Lung (tissue), 12 donors: ENCODE data around the gene PPP2R3B. TPM values are rescaled to one million over a fixed set of nuclear protein-coding genes. Genes with fewer than 3 reads are reported as not detected.

ENCODE experiments used
- ATAC-seq: fragments of 200-7000 bp; cut with Tn5 transposase; one replicate; pipeline ENCODE4 v1.9.1; 2020; ENCODE audit warnings: moderate number of reproducible peaks; ENCODE audit not compliant: insufficient read depth, low FRiP score
- DNase-seq, 3 donors: peaks; one replicate each; pipeline ENCODE4 v3.0.0-alpha.2; 2013 to 2017
- H3K27ac ChIP-seq, 2 donors: one replicate each; pipeline ENCODE4 v1.5.1; 2013; ENCODE audit warnings: mild to moderate bottlenecking in 2 of 2, moderate library complexity in 2 of 2, control low read depth in 1 of 2, inconsistent platforms in 1 of 2, low read depth in 1 of 2, low read length in 1 of 2
- H3K27me3 ChIP-seq, 3 donors: one replicate each; pipeline ENCODE4 v1.5.1; 2013; ENCODE audit warnings: low read length in 2 of 3; ENCODE audit not compliant: control insufficient read depth in 3 of 3, insufficient read depth in 3 of 3
- H3K36me3 ChIP-seq, 4 donors: one replicate each; pipeline ENCODE4 v1.5.1; 2013; ENCODE audit warnings: low read length in 4 of 4, mild to moderate bottlenecking in 1 of 4, moderate library complexity in 1 of 4; ENCODE audit not compliant: control insufficient read depth in 4 of 4, insufficient read depth in 4 of 4
- H3K4me1 ChIP-seq, 5 donors: one replicate each; pipeline ENCODE4 v1.5.1; 2013; ENCODE audit warnings: low read length in 5 of 5, mild to moderate bottlenecking in 2 of 5, moderate library complexity in 1 of 5; ENCODE audit not compliant: control insufficient read depth in 5 of 5, insufficient read depth in 5 of 5
- H3K4me3 ChIP-seq: one replicate; pipeline ENCODE4 v1.5.1; 2013; ENCODE audit warnings: mild to moderate bottlenecking, control low read depth, moderate library complexity
- H3K9ac ChIP-seq, 2 donors: one replicate each; pipeline ENCODE4 v1.5.1; 2013; ENCODE audit warnings: low read length in 2 of 2, control low read depth in 1 of 2; ENCODE audit not compliant: insufficient read depth in 1 of 2
- H3K9me3 ChIP-seq, 4 donors: one replicate each; pipeline ENCODE4 v1.5.1; 2013; ENCODE audit warnings: low read length in 3 of 4, mild to moderate bottlenecking in 1 of 4, moderate library complexity in 1 of 4; ENCODE audit not compliant: control insufficient read depth in 4 of 4, insufficient read depth in 3 of 4
- WGBS, 2 donors: extraction: QIAGEN DNeasy Blood & Tissue Kit; methylation state at CpG; one replicate each; pipeline ENCODE4 v1.1.7; 2013; 5-methylcytosine and 5-hydroxymethylcytosine counted together
- polyA plus RNA-seq, 2 donors: library from polyadenylated mRNA; stranded (reverse); fragments of 200-250 nt; gene quantifications; one replicate each; pipeline ENCODE4 v1.2.1, GENCODE V29; 2013
- total RNA-seq, 2 donors: library from RNA; depleted of rRNA in 1 of 2; stranded (reverse); fragments of >200 nt in 1 of 2; gene quantifications; one replicate each; pipeline ENCODE4 v1.2.1, GENCODE V29; 2014 to 2021
- TF ChIP-seq, protein P1 (sequence below): IDR thresholded peaks from 2 replicates; pipeline ENCODE4 v1.5.1; 2012; ENCODE audit warnings: mild to moderate bottlenecking; ENCODE audit errors: control extremely low read depth, extremely low read depth
- donor health status: control.
- donor health status: control.
- donor health status: Bipolar disorder and iron deficiency.
- donor health status: healthy.
- donor health status: DM: yes; HTN: yes; CAD: no.

PPP2R3B gene
- total and polyA plus RNA-seq, 4 donors: 7.8 to 21.0 (median 15.6) TPM

DNA sequence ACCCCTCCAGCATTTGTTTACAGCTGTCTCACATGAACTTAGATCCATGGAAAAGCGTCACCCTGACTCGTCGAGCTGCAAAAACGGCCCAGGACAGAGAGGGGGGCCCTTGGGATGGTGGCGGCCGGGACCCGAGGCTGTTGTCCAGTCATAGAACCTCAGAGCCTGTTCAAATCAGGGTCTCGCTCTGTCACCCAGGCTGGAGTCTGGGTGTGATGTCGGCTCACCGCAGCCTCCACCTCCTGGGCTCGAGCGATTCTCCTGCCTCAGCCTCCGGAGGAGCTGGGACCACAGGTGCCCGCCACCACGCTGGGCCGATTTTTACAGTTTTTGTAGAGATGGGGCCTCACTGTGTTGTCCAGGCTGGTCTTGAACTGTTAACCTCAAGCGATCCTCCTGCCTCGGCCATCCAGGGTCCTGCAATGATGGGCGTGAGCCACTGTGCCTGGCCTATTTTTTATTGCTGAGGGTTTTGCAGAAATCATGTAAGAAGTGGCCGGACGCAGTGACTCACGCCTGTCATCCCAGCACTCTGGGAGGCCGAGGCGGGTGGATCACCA, 42.6 kb upstream of the PPP2R3B start:
- no peak overlapping the region for H3K4me3 ChIP-seq
- no peak overlapping the region for H3K9ac ChIP-seq
- TF ChIP-seq, protein P1, sequence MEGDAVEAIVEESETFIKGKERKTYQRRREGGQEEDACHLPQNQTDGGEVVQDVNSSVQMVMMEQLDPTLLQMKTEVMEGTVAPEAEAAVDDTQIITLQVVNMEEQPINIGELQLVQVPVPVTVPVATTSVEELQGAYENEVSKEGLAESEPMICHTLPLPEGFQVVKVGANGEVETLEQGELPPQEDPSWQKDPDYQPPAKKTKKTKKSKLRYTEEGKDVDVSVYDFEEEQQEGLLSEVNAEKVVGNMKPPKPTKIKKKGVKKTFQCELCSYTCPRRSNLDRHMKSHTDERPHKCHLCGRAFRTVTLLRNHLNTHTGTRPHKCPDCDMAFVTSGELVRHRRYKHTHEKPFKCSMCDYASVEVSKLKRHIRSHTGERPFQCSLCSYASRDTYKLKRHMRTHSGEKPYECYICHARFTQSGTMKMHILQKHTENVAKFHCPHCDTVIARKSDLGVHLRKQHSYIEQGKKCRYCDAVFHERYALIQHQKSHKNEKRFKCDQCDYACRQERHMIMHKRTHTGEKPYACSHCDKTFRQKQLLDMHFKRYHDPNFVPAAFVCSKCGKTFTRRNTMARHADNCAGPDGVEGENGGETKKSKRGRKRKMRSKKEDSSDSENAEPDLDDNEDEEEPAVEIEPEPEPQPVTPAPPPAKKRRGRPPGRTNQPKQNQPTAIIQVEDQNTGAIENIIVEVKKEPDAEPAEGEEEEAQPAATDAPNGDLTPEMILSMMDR: no peak
- H3K27ac ChIP-seq: no peak overlapping the region
- peaks cover 3 to 11% (median 8%) of the 10 kb centered on the region in 3 donors for H3K27me3 ChIP-seq
- no peaks in the 10 kb centered on the region for H3K36me3 ChIP-seq
- peaks cover 0 to 5% (median 0%) of the 10 kb centered on the region in 4 donors for H3K9me3 ChIP-seq
- WGBS, 2 donors: 88 to 93% methylated on average over 24 of the region's 24 CpGs
- H3K4me1 ChIP-seq: no peaks in the 10 kb centered on the region
- no peak for DNase-seq
- ATAC-seq: no peak

DNA sequence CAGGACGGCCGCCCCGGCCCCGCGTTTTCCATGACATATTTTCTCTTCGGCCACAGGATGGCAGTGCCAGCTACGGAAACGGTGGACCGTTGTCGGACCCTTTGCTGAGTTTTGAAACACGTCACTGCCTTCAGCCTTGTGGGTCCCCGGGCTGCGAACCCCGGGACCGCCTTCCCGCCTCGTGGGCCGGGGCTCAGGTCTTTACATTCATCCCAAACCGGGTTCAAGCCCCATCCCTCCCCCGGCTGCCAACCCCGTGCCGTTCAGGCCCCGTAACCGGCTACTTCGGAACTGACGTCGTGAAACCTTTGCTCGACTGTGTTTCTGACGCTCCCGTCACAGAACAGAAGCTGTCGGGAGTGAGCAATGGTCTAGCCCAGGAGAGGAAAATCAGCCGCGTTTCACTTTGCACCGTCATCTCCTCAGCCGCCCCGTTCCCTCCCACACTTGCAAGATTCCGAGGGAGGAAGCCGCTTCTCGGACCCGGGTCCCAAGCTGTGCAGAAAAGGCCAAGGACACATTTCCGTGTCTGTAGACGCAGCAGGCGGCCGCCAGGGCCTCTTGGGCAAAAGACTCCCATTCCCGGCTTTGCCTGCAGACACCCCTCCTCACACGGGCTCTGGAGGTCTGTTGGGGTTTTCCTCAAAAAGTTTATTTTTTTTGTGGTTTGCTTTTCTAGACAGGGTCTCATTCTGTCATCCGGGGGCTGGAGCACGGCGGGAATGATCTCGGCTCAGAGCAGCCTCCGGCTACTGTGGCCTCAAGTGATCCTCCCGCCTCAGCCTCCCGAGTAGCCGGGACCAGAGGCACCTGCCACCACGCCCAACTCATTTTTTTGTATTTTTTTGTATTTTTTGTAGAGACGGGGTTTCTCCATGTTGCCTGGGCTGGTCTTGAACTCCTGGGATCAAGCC, 41.4 kb upstream of the PPP2R3B start:
- DNase-seq (peak in 2 of 3 donors; percentile 28 to 33), ATAC-seq (no peak)
- Histone ChIP-seq H3K4me1 (no peaks in the 10 kb centered on the region), H3K27ac (no peak overlapping the region), H3K4me3 (no peak overlapping the region), H3K9me3 (peaks cover 0 to 9% (median 2%) of the 10 kb centered on the region in 4 donors), H3K9ac (no peak overlapping the region), H3K27me3 (peaks cover 3 to 11% (median 8%) of the 10 kb centered on the region in 3 donors), H3K36me3 (no peaks in the 10 kb centered on the region)
- TF ChIP-seq, protein P1: no peak
- 12 to 20% methylated on average over 56 of the region's 56 CpGs for WGBS, 2 donors

DNA sequence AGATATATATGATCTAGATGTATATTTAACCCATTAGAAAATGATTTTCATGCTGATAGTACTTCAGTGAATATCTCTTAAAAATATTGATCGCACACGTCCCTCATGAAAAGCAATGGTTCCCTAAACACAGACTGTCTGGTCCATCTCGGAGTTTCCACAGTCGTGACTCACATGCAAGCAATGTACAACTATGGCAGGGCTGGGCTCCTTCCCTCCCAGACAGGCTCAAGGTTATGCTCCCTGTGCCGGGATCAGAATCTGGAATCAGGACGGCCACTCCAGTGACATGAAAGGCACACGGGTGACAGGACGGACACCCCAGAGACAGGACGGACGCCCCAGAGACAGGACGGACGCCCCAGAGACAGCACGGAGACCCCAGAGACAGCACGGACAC, 40.2 kb upstream of the PPP2R3B start:
- 79 to 88% methylated on average over 14 of the region's 14 CpGs for WGBS, 2 donors
- no peak overlapping the region for H3K9ac ChIP-seq
- ATAC-seq (no peak), DNase-seq (no peak)
- no peak overlapping the region for H3K4me3 ChIP-seq
- H3K36me3 ChIP-seq: no peaks in the 10 kb centered on the region
- peaks cover under 1 to 11% (median 8%) of the 10 kb centered on the region in 3 donors for H3K27me3 ChIP-seq
- TF ChIP-seq, protein P1: no peak
- peaks cover 0 to 7% (median 2%) of the 10 kb centered on the region in 4 donors for H3K9me3 ChIP-seq
- no peaks in the 10 kb centered on the region for H3K4me1 ChIP-seq
- no peak overlapping the region for H3K27ac ChIP-seq
